WTC11 (cell line): ENCODE measurements around the gene BLID. TPM values are rescaled to one million over a fixed set of nuclear protein-coding genes. Genes with fewer than 3 reads are reported as not detected.

Experiments used
- ATAC-seq: fragments of 200-7000 bp; cut with Tn5 transposase; 2 replicates; pipeline ENCODE4 v1.10.0; 2021; ENCODE audit warnings: mild to moderate bottlenecking, moderate library complexity
- CTCF ChIA-PET: fragments of 300-600 bp; sonication (Branson Sonifier 250); formaldehyde crosslinking; loops from one replicate; lab custom pipeline; 2021; ENCODE audit warnings: antibody characterized with exemption; lab: Charles Lee
- POLR2A ChIA-PET: fragments of 350-600 bp; sonication (Branson Sonifier 250); formaldehyde crosslinking; loops from one replicate; lab custom pipeline; 2021; ENCODE audit warnings: antibody characterized with exemption; lab: Charles Lee
- DNase-seq: peaks from one replicate; pipeline ENCODE4 v3.0.0; 2021; ENCODE audit warnings: low spot score
- H3K27ac Mint-ChIP-seq: 2 replicates; pipeline ENCODE4 v1.8.0; 2021; ENCODE audit warnings: mixed read lengths
- H3K27me3 Mint-ChIP-seq: 2 replicates; pipeline ENCODE4 v1.8.0; 2021; ENCODE audit warnings: low read depth, mild to moderate bottlenecking, moderate library complexity, mixed read lengths
- H3K36me3 Mint-ChIP-seq: 2 replicates; pipeline ENCODE4 v1.8.0; 2021; ENCODE audit warnings: mixed read lengths
- H3K4me1 Mint-ChIP-seq: 2 replicates; pipeline ENCODE4 v1.8.0; 2022; ENCODE audit warnings: mixed read lengths
- H3K4me3 Mint-ChIP-seq: 2 replicates; pipeline ENCODE4 v1.8.0; 2021; ENCODE audit warnings: mild to moderate bottlenecking, moderate library complexity, mixed read lengths
- H3K9me3 Mint-ChIP-seq: 2 replicates; pipeline ENCODE4 v1.8.0; 2021; ENCODE audit warnings: mixed read lengths
- ATF1 ChIP-seq: sonication (generic); formaldehyde crosslinking; IDR thresholded peaks from 2 replicates; pipeline ENCODE4 v1.8.1; 2023; ENCODE audit warnings: mild to moderate bottlenecking, moderate library complexity, missing genetic modification reagents
- E2F4 ChIP-seq: sonication (generic); formaldehyde crosslinking; IDR thresholded peaks from 2 replicates; pipeline ENCODE4 v1.8.1; 2022; ENCODE audit warnings: low read depth, mild to moderate bottlenecking, moderate library complexity, missing genetic modification reagents, borderline replicate concordance
- E2F5 ChIP-seq: sonication (generic); formaldehyde crosslinking; IDR thresholded peaks from 2 replicates; pipeline ENCODE4 v1.8.1; 2022; ENCODE audit warnings: mild to moderate bottlenecking, moderate library complexity, missing genetic modification reagents
- ESRRA ChIP-seq: sonication (generic); formaldehyde crosslinking; IDR thresholded peaks from 2 replicates; pipeline ENCODE4 v1.8.1; 2022; ENCODE audit warnings: mild to moderate bottlenecking, missing genetic modification reagents, borderline replicate concordance
- FOXK1 ChIP-seq: sonication (generic); formaldehyde crosslinking; IDR thresholded peaks from 2 replicates; pipeline ENCODE4 v1.8.0; 2022; ENCODE audit warnings: mild to moderate bottlenecking, moderate library complexity, missing genetic modification reagents
- FOXP4 ChIP-seq: sonication (generic); formaldehyde crosslinking; IDR thresholded peaks from 2 replicates; pipeline ENCODE4 v1.8.0; 2022; ENCODE audit warnings: mild to moderate bottlenecking, missing genetic modification reagents
- GTF2I ChIP-seq: fragments of 250-450 bp; sonication (Bioruptor Pico); conservative IDR thresholded peaks from 2 replicates; pipeline ENCODE4 v1.4.0; 2021; ENCODE audit warnings: mild to moderate bottlenecking
- IRF1 ChIP-seq: sonication (generic); formaldehyde crosslinking; IDR thresholded peaks from 2 replicates; pipeline ENCODE4 v1.8.0; 2023; ENCODE audit warnings: missing genetic modification reagents
- MXD4 ChIP-seq: fragments of 250-450 bp; sonication (Bioruptor Pico); IDR thresholded peaks from 2 replicates; pipeline ENCODE4 v1.8.0; 2021; ENCODE audit warnings: mild to moderate bottlenecking, moderate library complexity, borderline replicate concordance
- NFE2L1 ChIP-seq: sonication (generic); formaldehyde crosslinking; IDR thresholded peaks from 2 replicates; pipeline ENCODE4 v1.8.1; 2023; ENCODE audit warnings: missing genetic modification reagents
- NR2C2 ChIP-seq: sonication (generic); formaldehyde crosslinking; IDR thresholded peaks from 2 replicates; pipeline ENCODE4 v1.8.0; 2022; ENCODE audit warnings: mild to moderate bottlenecking, missing genetic modification reagents
- PREB ChIP-seq: sonication (generic); formaldehyde crosslinking; IDR thresholded peaks from 2 replicates; pipeline ENCODE4 v1.8.1; 2022; ENCODE audit warnings: mild to moderate bottlenecking, missing genetic modification reagents, moderate library complexity, borderline replicate concordance
- SMAD4 ChIP-seq: sonication (generic); formaldehyde crosslinking; IDR thresholded peaks from 2 replicates; pipeline ENCODE4 v1.8.0; 2022; ENCODE audit warnings: mild to moderate bottlenecking, missing genetic modification reagents
- SP1 ChIP-seq: sonication (generic); formaldehyde crosslinking; conservative IDR thresholded peaks from 2 replicates; pipeline ENCODE4 v1.8.1; 2022; ENCODE audit warnings: missing genetic modification reagents
- ZBTB43 ChIP-seq: sonication (generic); formaldehyde crosslinking; IDR thresholded peaks from 2 replicates; pipeline ENCODE4 v1.8.1; 2023; ENCODE audit warnings: mild to moderate bottlenecking, missing genetic modification reagents
- ZNF416 ChIP-seq: fragments of 250-450 bp; sonication (Bioruptor Pico); IDR thresholded peaks from 2 replicates; pipeline ENCODE4 v1.9.0; 2021; ENCODE audit warnings: mild to moderate bottlenecking, inconsistent platforms
- ZNF423 ChIP-seq: fragments of 250-450 bp; sonication (Bioruptor Pico); IDR thresholded peaks from 2 replicates; pipeline ENCODE4 v2.1.2; 2022; ENCODE audit warnings: mild to moderate bottlenecking, moderate library complexity
- ZNF532 ChIP-seq: fragments of 250-450 bp; sonication (Bioruptor Pico); IDR thresholded peaks from 2 replicates; pipeline ENCODE4 v1.9.0; 2021; ENCODE audit warnings: mild to moderate bottlenecking, borderline replicate concordance
- ZNF671 ChIP-seq: fragments of 250-450 bp; sonication (Bioruptor Pico); IDR thresholded peaks from 2 replicates; pipeline ENCODE4 v1.8.0; 2021; ENCODE audit warnings: mild to moderate bottlenecking
- total RNA-seq: library from RNA; stranded (reverse); gene quantifications from 3 replicates; pipeline ENCODE4 v1.2.3, GENCODE V29; 2021

Gene BLID
- total RNA-seq, 1 experiment from 2014 or later = not detected

GRCh38 chr11:122131126-122131525 lies 15.1 kb upstream of the BLID start:
- ATAC-seq (no peak), DNase-seq (no peak)
- no peak for TF ChIP-seq ZNF416 (CRISPR knock-in tag)
- no peak for TF ChIP-seq MXD4
- TF ChIP-seq GTF2I (CRISPR knock-in tag) = no peak
- no peak for TF ChIP-seq ZNF532 (CRISPR knock-in tag)
- no peak for TF ChIP-seq NR2C2 (CRISPR knock-in tag)
- TF ChIP-seq ZBTB43 (CRISPR knock-in tag) = no peak
- TF ChIP-seq SP1 = no peak
- no peak for TF ChIP-seq PREB (CRISPR knock-in tag)
- TF ChIP-seq NFE2L1 (CRISPR knock-in tag) = no peak
- TF ChIP-seq IRF1 (CRISPR knock-in tag) = no peak
- no peak for TF ChIP-seq E2F4
- TF ChIP-seq ESRRA (CRISPR knock-in tag) = no peak
- TF ChIP-seq SMAD4 = no peak
- no peak for TF ChIP-seq ZNF423 (CRISPR knock-in tag)
- no peak for TF ChIP-seq ATF1 (CRISPR knock-in tag)
- TF ChIP-seq E2F5 (CRISPR knock-in tag) = no peak
- no peak for TF ChIP-seq ZNF671 (CRISPR knock-in tag)
- no peak for TF ChIP-seq FOXK1 (CRISPR knock-in tag)
- no peak for TF ChIP-seq FOXP4 (CRISPR knock-in tag)
- ChIA-PET POLR2A (no interaction called here), CTCF (interaction anchor here (1.0 kb wide), 1 partner anchor 23 kb away, joined by 3 read pairs; no protein-coding TSS in a partner anchor)
- H3K36me3 Mint-ChIP-seq = no peaks in the 10 kb centered on the region
- H3K4me3 Mint-ChIP-seq = no peak overlapping the region
- H3K4me1 Mint-ChIP-seq = peaks cover 4% of the 10 kb centered on the region; the same call in 1 of the 2 replicates
- H3K9me3 Mint-ChIP-seq = no peaks in the 10 kb centered on the region
- H3K27ac Mint-ChIP-seq = no peak overlapping the region
- H3K27me3 Mint-ChIP-seq = peaks cover 8% of the 10 kb centered on the region
